ENCODE data around the gene SENP3.
A peak's percentile ranks its signal among the peaks of the same experiment; 100 is the strongest.

DNA sequence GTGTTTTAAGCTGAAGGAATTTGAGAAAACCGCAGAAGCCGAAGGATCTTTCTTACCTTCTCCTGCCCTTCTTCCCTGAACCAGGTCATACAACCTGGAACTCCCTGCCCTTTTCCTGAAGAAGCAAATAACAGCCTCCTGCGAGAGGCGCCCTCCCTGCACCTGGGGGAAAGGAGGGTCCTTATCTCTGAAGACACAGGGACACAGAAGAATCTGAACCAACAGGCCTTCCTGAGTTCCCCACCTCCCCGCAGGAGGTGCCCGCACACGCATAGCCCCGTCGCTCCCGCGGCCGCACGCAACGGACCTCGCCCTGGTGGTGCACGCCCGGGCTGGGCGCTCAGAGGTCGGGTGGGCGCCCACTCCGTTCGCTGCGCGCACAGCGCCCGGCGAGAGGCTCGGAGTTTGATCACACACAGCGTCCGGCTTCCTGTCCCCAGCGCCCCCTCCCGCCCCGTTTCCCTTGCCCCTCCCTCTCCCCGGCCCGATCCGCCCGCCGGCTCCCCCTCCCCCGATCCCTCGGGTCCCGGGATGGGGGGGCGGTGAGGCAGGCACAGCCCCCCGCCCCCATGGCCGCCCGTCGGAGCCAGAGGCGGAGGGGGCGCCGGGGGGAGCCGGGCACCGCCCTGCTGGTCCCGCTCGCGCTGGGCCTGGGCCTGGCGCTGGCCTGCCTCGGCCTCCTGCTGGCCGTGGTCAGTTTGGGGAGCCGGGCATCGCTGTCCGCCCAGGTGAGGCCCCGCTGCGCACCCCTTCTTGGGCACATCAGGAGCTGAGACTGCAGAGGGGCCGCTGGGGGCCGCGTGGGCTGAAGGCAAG, 12.9 kb upstream of the SENP3 start, which contains the start of gene TNFSF12:
- TF ChIP-seq, protein P1, sequence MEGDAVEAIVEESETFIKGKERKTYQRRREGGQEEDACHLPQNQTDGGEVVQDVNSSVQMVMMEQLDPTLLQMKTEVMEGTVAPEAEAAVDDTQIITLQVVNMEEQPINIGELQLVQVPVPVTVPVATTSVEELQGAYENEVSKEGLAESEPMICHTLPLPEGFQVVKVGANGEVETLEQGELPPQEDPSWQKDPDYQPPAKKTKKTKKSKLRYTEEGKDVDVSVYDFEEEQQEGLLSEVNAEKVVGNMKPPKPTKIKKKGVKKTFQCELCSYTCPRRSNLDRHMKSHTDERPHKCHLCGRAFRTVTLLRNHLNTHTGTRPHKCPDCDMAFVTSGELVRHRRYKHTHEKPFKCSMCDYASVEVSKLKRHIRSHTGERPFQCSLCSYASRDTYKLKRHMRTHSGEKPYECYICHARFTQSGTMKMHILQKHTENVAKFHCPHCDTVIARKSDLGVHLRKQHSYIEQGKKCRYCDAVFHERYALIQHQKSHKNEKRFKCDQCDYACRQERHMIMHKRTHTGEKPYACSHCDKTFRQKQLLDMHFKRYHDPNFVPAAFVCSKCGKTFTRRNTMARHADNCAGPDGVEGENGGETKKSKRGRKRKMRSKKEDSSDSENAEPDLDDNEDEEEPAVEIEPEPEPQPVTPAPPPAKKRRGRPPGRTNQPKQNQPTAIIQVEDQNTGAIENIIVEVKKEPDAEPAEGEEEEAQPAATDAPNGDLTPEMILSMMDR (conservative IDR thresholded peaks at IDR 0.05; ENCODE audit: low read depth, low read length) = peak; percentile 15; the same call in 1 of the 2 replicates
- TF ChIP-seq POLR2A (IDR thresholded peaks at IDR 0.05; ENCODE audit: low read depth, low read length) = no peak
- TF ChIP-seq RCOR1 (IDR thresholded peaks at IDR 0.05; ENCODE audit: insufficient replicate concordance, low read length) = no peak
- peak; percentile 5; the same call in 1 of the 2 replicates for TF ChIP-seq MAZ (IDR thresholded peaks at IDR 0.05; ENCODE audit: borderline replicate concordance, low read depth, low read length)
- TF ChIP-seq CEBPB (IDR thresholded peaks at IDR 0.05; ENCODE audit: low read depth, low read length) = no peak
- TF ChIP-seq CHD1 (IDR thresholded peaks at IDR 0.05; ENCODE audit: low read depth, low read length) = no peak
- TF ChIP-seq USF2 (IDR thresholded peaks at IDR 0.05; ENCODE audit: low read depth, low read length) = no peak

All from IMR-90 (cell line).